NCI-H460 (cell line): ENCODE measurements around the gene KCNA5. TPM values are rescaled to one million over a fixed set of nuclear protein-coding genes. Genes with fewer than 3 reads are reported as not detected.

Experiments used
- DNase-seq: peaks from one replicate; pipeline ENCODE4 v3.0.0-alpha.2; 2016; ENCODE audit warnings: low read depth; ENCODE audit errors: extremely low read depth
- polyA plus RNA-seq: library from polyadenylated mRNA; depleted of rRNA; stranded (reverse); fragments of >200 nt; gene quantifications from 2 replicates; pipeline ENCODE4 v1.2.3, GENCODE V29; 2014; cell fraction: nucleus; rRNA removed
- total RNA-seq: library from RNA; depleted of rRNA; stranded (reverse); fragments of >200 nt; shearing (Covaris generic); gene quantifications from 2 replicates; pipeline ENCODE4 v1.2.3, GENCODE V29; 2014; rRNA removed

KCNA5 gene
- total RNA-seq: not detected in 2 replicates
- not detected in 2 replicates for polyA plus RNA-seq

GRCh38 chr12:5043589-5044419 lies at the start of gene KCNA5:
KCNA5 (plus strand) TSS chr12:5043879; CDS start chr12:5044148, 269 bp downstream.
- no peak for DNase-seq

DNA sequence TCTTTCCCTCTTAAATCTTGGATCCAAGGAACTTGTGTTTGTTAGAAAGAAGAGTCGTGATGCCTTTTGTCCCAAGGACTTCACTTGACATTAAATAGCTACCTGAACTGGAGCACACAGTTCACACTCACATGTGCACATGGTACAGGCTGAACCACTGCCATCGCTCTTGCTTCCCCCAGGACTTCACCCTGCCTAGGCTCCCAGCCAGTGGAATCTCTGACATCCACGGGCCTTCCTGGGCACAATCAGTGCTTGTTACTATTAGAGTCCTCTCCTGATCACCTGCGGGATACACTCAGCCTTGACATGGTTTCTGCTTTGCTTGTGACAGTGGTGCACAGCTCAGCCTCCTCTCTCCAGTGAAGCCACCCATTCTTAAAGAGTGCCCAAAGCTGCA lies 49.1 kb upstream of the KCNA5 start:
- DNase-seq: no peak

- no peak for DNase-seq
These were observed 47.0 kb upstream of the KCNA5 start for GRCh38 chr12:4996714-4997113.

DNA sequence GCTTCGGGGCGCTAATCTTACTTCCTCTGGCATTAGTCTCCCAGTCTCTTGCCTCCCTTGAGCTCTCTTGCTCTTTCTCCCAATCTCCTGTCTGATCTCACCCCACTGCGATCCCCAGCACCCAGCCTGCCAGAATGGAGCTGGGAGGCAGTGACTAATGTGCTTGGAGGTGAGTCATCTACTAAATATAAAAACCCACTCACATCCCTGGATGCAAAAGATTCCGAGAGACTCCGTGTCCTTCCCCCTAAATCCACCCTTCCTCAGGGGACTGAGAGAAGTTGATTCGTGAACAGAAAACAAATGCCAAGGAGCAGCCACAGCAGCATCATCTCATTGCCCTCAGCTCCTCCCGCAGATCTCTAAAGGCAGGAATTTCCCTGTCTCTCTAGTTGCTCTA lies 45.7 kb upstream of the KCNA5 start:
- DNase-seq: no peak

- no peak for DNase-seq
These were observed 43.5 kb upstream of the KCNA5 start for GRCh38 chr12:5000204-5000603.

GRCh38 chr12:5000658-5001385 lies 42.9 kb upstream of the KCNA5 start:
- DNase-seq: no peak

DNA sequence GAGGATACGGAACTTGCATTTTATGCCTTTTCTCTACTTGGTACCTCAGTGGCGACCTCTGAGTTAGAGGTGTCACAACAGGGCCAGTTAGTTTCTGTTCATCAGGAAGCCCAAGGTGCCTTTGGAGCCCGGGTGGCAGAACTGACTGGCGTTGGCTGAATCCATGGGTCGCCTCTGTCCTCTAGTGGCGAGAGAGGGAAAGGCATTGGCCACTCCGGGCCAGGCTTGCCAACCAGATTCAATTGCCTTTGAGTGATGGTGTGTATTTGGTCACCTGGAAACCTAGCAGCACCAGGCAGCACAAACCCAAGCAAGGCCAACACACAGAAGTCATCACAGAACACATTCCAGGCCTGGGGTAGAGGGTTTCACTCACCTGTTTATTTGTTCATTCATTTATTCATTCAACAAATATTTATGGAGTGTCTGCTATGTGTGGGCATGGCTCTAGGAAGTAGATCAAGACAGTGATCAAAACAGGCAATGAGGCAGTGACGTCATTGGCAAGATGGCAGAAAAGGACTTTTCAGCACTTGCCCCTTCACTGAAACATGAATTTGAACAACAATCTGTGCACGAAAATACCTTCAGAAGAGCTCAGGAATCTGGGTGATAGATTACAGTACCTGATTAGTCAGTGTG lies 40.5 kb upstream of the KCNA5 start:
- DNase-seq: peak; percentile 37

DNA sequence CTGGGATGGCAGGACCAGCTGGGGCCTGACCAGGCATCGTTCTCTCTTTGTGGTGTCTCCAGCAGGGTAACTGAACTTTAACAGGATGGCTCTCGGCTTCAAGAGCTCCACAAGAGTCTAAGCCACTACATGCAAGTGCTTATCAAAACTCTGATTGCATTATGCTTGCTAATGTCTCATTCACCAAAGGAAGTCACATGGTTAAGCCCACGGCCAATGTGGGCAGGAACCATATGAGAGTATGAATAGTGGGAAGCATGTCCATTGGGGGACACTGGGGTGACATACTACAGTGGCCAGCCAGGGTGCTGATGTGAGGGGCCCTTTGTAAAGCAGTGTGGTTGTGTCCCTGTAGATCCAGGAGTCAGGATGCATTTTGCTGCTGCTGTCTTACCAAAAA lies 35.0 kb upstream of the KCNA5 start:
- no peak for DNase-seq

DNA sequence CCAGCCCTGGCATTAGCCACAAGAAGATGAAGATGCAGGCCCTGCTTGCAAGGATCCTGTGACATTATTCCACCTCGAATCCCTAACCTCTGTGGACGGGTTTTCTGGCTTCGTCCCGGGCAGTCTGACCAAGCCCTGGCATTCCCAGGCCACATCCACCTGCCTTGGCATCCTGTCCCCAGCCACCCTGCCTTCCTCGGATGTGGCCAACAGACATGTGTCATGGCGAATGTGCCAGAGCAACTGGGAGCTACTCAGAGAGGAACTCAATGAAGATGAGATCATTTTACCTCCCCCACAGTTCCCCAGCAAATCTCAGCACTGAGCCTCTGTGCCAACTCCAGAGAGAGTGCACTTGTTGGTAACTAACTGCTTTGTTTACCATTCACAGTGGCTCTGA lies 33.5 kb upstream of the KCNA5 start:
- DNase-seq: no peak

- no peak for DNase-seq
These were observed 31.3 kb upstream of the KCNA5 start for GRCh38 chr12:5012337-5012736.

- DNase-seq: no peak
These were observed 30.4 kb upstream of the KCNA5 start for GRCh38 chr12:5013266-5013730.

DNA sequence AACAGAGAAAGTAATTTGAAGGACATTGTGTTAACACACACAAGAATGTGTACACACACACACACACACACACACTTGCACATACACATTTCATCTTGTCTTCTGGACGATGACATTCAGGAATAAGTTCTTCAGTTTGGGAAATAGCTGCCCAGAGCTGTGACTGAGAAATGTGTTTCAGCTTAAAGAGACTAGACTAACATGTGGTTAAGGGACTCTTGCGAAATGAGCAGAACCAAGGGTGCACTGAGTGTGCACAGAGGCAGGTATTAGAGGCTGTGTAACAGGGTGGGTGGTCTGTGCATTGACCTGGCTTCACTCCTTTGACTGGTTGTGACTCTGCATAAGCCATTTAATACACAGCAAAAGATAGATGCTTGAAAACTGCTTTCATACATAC lies 29.4 kb upstream of the KCNA5 start:
- DNase-seq: no peak

DNA sequence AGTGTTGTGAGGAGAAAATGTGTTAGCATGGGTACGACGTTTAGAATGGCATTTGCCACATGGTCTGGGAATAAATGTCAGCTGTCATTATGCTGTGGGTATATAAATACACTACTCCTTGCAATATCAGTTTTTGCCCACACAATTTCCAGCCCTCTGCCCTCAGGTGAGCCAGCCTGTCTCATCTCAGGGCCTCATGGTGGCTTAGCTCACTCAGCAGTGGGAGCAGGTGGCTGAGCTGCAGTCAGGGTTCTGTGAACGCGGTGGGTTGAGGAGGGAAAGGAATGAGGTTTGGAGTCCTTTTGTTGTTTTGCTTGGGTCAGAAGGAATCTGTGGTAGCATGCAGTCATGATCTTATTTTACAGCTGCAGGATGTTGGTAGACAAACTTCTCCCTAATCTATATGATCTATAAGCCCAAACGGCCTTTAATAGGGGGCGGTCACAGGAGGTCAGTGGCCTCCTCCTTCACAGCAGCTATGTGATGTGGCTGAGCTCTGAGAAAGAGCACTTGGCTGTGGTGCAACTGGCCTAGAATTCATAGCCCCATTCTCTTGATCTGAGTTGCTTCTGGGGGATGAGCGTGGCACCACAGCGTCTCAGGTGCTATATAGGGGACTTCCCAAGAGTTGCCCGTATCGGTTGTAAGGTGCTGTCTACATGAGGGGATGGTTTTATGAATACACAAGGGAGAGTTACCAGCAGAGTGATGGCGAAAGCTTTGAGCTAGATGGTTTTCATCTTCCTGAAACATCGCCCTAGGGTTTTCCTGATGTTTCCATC lies 27.8 kb upstream of the KCNA5 start:
- no peak for DNase-seq

GRCh38 chr12:5016526-5016925 lies 27.2 kb upstream of the KCNA5 start:
- no peak for DNase-seq

DNA sequence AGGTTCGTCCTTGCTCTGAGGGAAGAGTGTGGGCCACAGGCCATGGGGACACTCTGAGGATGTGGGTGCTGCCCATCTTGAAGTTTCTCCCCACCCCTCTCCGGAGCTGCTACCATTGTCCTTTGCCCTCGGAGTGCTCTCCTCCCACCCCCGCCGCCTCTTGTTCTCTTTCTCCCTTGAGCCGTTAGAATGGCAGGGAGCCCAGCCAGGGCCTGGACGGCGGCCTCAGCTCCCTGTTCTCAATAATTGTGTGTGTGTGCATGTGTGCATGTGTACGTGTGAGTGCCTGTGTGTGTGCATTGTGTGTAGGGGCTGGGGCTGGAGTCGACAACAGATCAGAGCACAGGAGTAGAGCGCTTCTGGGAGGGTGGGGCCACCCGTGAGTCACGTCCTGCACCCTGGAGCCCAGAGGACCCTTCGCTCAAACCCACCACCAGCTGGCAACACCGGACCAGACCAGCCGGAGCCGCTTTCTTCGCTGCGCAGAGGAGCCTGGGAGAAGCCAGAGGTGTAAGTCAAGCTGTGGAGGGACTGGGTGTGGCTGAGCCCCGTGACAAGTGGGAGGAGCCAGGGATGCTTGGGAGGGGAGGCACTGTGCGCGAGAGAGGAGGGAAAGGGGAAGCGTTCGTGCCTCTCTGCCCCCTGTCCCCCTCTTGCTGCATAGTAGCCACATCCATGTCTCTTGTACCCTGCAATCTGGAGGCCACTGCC lies 25.9 kb upstream of the KCNA5 start:
- DNase-seq: no peak

DNA sequence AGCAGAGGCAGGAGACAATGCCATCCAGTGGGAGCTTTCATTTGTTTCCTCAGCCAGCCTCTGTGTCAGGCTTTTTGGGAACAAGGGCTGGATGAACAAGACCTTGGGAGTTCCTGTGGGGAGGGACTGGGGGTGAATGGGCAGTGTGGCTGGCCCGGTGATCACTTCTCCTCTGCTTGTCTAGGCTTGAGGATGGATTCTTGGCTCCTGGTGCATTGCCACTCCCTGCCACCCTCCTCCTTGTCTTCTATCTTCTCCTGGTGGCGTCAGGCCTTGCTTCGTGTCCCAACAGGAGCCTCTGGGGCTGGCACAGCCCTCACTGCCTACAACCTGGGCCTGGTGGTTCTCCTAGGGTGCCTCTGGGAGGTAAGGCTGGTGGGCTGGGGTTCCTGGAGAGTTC lies 25.0 kb upstream of the KCNA5 start:
- DNase-seq: no peak

DNA sequence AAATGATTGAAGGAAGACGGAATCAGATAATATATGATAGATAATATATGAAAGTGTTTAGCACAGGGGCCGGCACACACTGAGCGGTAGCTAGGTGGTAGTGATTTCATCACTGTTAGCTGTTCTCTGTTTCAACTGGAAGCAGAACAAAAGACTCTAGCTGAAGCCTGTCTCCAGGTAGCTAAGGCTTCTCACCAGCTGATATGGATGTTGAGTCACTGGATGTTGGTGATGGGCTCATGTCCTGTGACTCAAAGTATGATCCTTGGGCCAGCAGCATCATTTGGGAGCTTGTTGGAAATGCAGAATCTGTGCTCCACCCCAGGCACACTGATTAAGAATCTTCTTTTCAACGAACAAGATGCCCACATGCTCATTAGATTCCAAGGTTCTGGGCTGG lies 21.7 kb upstream of the KCNA5 start:
- DNase-seq: no peak

- DNase-seq: peak; percentile 30
These were observed 21.1 kb upstream of the KCNA5 start for GRCh38 chr12:5022465-5023061.

DNA sequence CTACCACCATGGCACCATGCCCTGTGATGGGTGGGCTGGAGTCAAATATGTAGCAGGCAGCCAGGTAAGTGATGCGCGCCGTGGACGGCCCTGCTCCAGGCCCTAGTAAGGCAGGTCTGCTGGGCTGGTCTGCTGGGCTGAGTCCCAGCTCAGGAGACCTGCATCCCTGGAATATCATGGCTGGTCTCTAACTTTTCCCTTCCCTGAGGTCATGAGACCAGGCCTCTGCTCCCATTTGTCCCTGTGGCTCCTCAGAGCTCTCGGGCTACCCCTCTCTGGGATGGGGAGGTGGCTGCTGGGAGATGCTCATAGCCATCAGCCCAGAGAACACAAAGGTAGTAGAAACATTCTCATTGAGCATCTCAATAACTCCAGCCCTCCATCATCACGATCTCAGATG lies 19.8 kb upstream of the KCNA5 start:
- DNase-seq: no peak
